ENCODE data around the gene WWOX.

The WWOX gene

DNA sequence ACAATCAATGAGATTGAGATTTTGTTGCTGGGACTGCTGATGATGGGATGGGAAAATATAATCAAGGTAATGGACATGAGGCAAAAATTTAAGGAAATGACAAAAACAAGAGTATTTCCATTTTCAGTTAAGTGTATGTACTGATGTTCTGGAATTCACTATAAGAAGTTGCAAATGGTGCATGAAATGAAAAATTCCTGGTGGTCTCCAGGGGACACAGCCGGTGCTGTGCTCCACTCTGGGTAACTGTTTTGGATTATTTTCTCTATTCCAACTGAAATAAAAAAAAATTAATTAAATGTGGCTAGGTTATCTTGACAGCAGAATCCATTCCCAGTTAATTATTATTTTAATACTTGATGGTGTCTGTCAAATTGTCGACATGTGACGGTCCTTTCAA lies 305.6 kb downstream of the WWOX start:
- H3K4me3 ChIP-seq, result no peak overlapping the region
- no peaks in the 10 kb centered on the region for H3K9me3 ChIP-seq (ENCODE audit: low read depth, low read length)
- TF ChIP-seq POLR2AphosphoS5 (IDR thresholded peaks at IDR 0.05; ENCODE audit: borderline replicate concordance, low read depth, low read length), result no peak
- no peak for TF ChIP-seq FOXP2 (optimal IDR thresholded peaks at IDR 0.05; ENCODE audit: control extremely low read depth, extremely low read length, insufficient read depth)
- TF ChIP-seq EZH2 (IDR thresholded peaks at IDR 0.05), result no peak
- H3K27ac ChIP-seq, result no peak overlapping the region
- H3K9ac ChIP-seq (ENCODE audit: insufficient read length), result no peak overlapping the region
- no peak for DNase-seq (ENCODE audit: low read depth, low spot score)
- no peaks in the 10 kb centered on the region for H3K36me3 ChIP-seq (ENCODE audit: insufficient read depth, low read length)

DNA sequence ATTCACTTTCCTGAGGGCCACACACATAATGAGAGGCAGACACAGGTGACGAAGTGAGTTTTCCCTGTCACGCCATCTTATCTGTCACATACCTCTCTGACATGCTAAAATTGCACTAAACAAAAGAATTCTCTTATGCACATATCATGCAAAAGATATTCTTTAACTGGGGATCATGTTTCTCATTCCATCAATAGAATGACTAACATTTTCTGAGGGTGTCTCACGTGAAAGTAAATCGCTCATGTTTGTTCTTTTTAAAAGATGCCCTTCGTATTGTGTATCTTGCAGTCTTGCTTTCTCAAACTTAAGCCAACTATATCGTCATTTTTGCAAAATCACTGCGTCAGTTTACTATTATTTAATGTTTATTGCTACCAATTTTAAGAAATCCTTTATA lies 306.4 kb downstream of the WWOX start:
- H3K9ac ChIP-seq (ENCODE audit: insufficient read length), result no peak overlapping the region
- no peak for DNase-seq (ENCODE audit: low read depth, low spot score)
- H3K36me3 ChIP-seq (ENCODE audit: insufficient read depth, low read length), result no peaks in the 10 kb centered on the region
- no peak for TF ChIP-seq FOXP2 (optimal IDR thresholded peaks at IDR 0.05; ENCODE audit: control extremely low read depth, extremely low read length, insufficient read depth)
- H3K4me3 ChIP-seq, result no peak overlapping the region
- no peak overlapping the region for H3K27ac ChIP-seq
- no peaks in the 10 kb centered on the region for H3K9me3 ChIP-seq (ENCODE audit: low read depth, low read length)

DNA sequence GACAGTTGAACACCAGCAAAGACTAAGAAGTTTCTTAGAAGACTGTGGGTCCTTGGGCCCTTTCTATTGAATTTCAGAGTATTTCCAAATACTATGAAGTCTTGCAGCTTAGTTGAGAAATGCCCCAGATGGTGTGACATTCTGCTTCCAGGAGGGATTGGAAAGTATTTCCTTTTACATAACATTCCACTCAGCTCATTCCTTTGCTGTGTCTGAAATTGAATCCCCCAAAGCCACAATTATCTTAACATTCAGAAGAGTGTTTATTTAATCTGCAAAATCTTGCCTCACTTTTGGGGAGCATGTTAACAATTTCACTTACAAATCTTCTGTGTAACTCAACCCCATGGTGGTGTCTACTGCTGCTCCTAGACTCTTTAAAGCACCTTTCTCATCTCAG lies 307.7 kb downstream of the WWOX start:
- Histone ChIP-seq H3K9me3 (ENCODE audit: low read depth, low read length) (no peaks in the 10 kb centered on the region), H3K4me3 (no peak overlapping the region), H3K27ac (no peak overlapping the region), H3K9ac (ENCODE audit: insufficient read length) (no peak overlapping the region), H3K36me3 (ENCODE audit: insufficient read depth, low read length) (no peaks in the 10 kb centered on the region)
- TF ChIP-seq POLR2AphosphoS5 (IDR thresholded peaks at IDR 0.05; ENCODE audit: borderline replicate concordance, low read depth, low read length) (no peak), EZH2 (IDR thresholded peaks at IDR 0.05) (no peak), FOXP2 (optimal IDR thresholded peaks at IDR 0.05; ENCODE audit: control extremely low read depth, extremely low read length, insufficient read depth) (no peak)
- DNase-seq (ENCODE audit: low read depth, low spot score), result no peak

DNA sequence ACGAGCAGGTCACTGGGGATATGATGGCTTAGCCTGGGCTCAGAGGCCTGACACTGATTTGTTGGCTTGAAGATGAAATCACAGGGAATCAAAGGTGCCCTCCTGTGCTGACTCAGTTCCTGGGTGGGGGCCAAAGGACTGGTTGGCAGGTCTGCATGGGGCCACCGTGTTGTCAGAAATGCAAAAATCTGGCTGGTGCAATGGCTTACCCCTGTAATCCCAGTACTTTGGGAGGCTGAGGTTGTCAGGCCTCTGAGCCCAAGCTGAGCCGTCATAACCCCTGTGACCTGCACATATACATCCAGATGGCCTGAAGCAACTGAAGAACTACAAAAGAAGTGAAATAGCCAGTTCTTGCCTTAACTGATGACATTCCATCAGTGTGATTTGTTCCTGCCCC lies 314.2 kb downstream of the WWOX start:
- H3K9me3 ChIP-seq (ENCODE audit: low read depth, low read length), result no peaks in the 10 kb centered on the region
- TF ChIP-seq EZH2 (IDR thresholded peaks at IDR 0.05) (no peak), FOXP2 (optimal IDR thresholded peaks at IDR 0.05; ENCODE audit: control extremely low read depth, extremely low read length, insufficient read depth) (no peak), POLR2AphosphoS5 (IDR thresholded peaks at IDR 0.05; ENCODE audit: borderline replicate concordance, low read depth, low read length) (no peak)
- no peak overlapping the region for H3K27ac ChIP-seq
- H3K9ac ChIP-seq (ENCODE audit: insufficient read length), result no peak overlapping the region
- H3K36me3 ChIP-seq (ENCODE audit: insufficient read depth, low read length), result no peaks in the 10 kb centered on the region
- no peak for DNase-seq (ENCODE audit: low read depth, low spot score)
- no peak overlapping the region for H3K4me3 ChIP-seq

GRCh38 chr16:78415013-78415412 lies 315.6 kb downstream of the WWOX start:
- DNase-seq (ENCODE audit: low read depth, low spot score), result no peak
- Histone ChIP-seq H3K36me3 (ENCODE audit: insufficient read depth, low read length) (no peaks in the 10 kb centered on the region), H3K4me3 (no peak overlapping the region), H3K9me3 (ENCODE audit: low read depth, low read length) (no peaks in the 10 kb centered on the region), H3K27ac (no peak overlapping the region), H3K9ac (ENCODE audit: insufficient read length) (no peak overlapping the region)
- TF ChIP-seq POLR2AphosphoS5 (IDR thresholded peaks at IDR 0.05; ENCODE audit: borderline replicate concordance, low read depth, low read length) (no peak), FOXP2 (optimal IDR thresholded peaks at IDR 0.05; ENCODE audit: control extremely low read depth, extremely low read length, insufficient read depth) (no peak), EZH2 (IDR thresholded peaks at IDR 0.05) (no peak)

DNA sequence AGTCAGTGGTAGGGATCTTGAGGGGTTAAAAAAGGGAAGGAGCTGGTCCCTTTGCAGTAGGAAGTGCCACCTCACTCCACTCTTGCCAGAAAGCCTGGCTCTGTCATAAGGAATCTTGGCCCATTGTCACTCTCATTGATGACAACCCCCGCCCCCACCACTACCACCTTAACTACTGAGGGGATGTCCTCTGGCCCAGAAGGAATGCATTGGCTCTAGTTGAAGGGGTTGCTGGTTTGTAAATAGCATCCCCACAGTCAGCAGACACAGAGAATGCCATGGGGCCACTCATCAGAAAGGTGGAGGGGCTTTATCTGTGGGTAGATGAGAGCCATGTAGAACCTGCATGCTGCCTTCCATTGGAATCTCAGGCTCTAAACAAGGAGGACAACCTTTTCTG lies 316.2 kb downstream of the WWOX start:
- DNase-seq (ENCODE audit: low read depth, low spot score), result no peak
- Histone ChIP-seq H3K27ac (peak overlapping the region; percentile 68; the same call in 1 of the 2 replicates), H3K4me3 (no peak overlapping the region), H3K9me3 (ENCODE audit: low read depth, low read length) (no peaks in the 10 kb centered on the region), H3K36me3 (ENCODE audit: insufficient read depth, low read length) (no peaks in the 10 kb centered on the region), H3K9ac (ENCODE audit: insufficient read length) (no peak overlapping the region)
- TF ChIP-seq EZH2 (IDR thresholded peaks at IDR 0.05), result no peak
- no peak for TF ChIP-seq POLR2AphosphoS5 (IDR thresholded peaks at IDR 0.05; ENCODE audit: borderline replicate concordance, low read depth, low read length)
- no peak for TF ChIP-seq FOXP2 (optimal IDR thresholded peaks at IDR 0.05; ENCODE audit: control extremely low read depth, extremely low read length, insufficient read depth)

DNA sequence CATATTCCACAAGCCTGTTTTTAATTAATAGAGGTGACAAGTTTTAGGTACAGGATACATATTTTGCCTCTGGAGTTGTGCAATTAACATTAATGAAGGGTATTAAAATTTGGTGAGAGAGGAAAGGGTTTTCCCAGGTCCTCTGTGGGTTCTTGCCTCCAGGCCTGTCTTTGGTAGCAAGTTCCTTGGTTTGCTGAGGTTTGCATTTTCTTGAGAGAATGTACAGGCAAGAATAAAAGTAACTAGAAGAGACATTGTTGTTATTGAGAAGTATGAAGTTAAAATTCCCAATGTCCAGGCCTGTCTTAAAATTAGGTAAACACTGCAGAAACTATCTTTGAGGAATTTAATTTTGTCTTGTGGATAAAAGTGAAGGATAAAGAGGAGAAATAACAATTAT lies 316.9 kb downstream of the WWOX start:
- H3K9ac ChIP-seq (ENCODE audit: insufficient read length), result no peak overlapping the region
- H3K27ac ChIP-seq, result peak overlapping the region; percentile 68; the same call in 1 of the 2 replicates
- no peak for DNase-seq (ENCODE audit: low read depth, low spot score)
- H3K36me3 ChIP-seq (ENCODE audit: insufficient read depth, low read length), result no peaks in the 10 kb centered on the region
- H3K9me3 ChIP-seq (ENCODE audit: low read depth, low read length), result no peaks in the 10 kb centered on the region
- H3K4me3 ChIP-seq, result no peak overlapping the region
- TF ChIP-seq FOXP2 (optimal IDR thresholded peaks at IDR 0.05; ENCODE audit: control extremely low read depth, extremely low read length, insufficient read depth), result no peak
- TF ChIP-seq POLR2AphosphoS5 (IDR thresholded peaks at IDR 0.05; ENCODE audit: borderline replicate concordance, low read depth, low read length), result no peak
- TF ChIP-seq EZH2 (IDR thresholded peaks at IDR 0.05), result no peak

- H3K27ac ChIP-seq, result no peak overlapping the region
These were observed 321.8 kb downstream of the WWOX start for GRCh38 chr16:78421181-78421708.

GRCh38 chr16:78425281-78425680 lies 325.8 kb downstream of the WWOX start:
- TF ChIP-seq EZH2 (IDR thresholded peaks at IDR 0.05), result no peak
- no peak for TF ChIP-seq POLR2AphosphoS5 (IDR thresholded peaks at IDR 0.05; ENCODE audit: borderline replicate concordance, low read depth, low read length)
- TF ChIP-seq FOXP2 (optimal IDR thresholded peaks at IDR 0.05; ENCODE audit: control extremely low read depth, extremely low read length, insufficient read depth), result no peak
- Histone ChIP-seq H3K27ac (no peak overlapping the region), H3K36me3 (ENCODE audit: insufficient read depth, low read length) (no peaks in the 10 kb centered on the region), H3K9me3 (ENCODE audit: low read depth, low read length) (no peaks in the 10 kb centered on the region), H3K9ac (ENCODE audit: insufficient read length) (no peak overlapping the region), H3K4me3 (no peak overlapping the region)
- DNase-seq (ENCODE audit: low read depth, low spot score), result no peak

More at GRCh38 chr16:78421181-78421708, 321.8 kb downstream of the WWOX start:
- no peak for DNase-seq (ENCODE audit: low read depth, low spot score)
- H3K9me3 ChIP-seq (ENCODE audit: low read depth, low read length), result no peaks in the 10 kb centered on the region
- H3K36me3 ChIP-seq (ENCODE audit: insufficient read depth, low read length), result no peaks in the 10 kb centered on the region
- no peak overlapping the region for H3K4me3 ChIP-seq
- no peak overlapping the region for H3K9ac ChIP-seq (ENCODE audit: insufficient read length)
- TF ChIP-seq FOXP2 (optimal IDR thresholded peaks at IDR 0.05; ENCODE audit: control extremely low read depth, extremely low read length, insufficient read depth) (no peak), POLR2AphosphoS5 (IDR thresholded peaks at IDR 0.05; ENCODE audit: borderline replicate concordance, low read depth, low read length) (no peak), EZH2 (IDR thresholded peaks at IDR 0.05) (no peak)

Data from SK-N-MC (cell line).